GM18499 (cell line): ENCODE data around the gene CSHL1.

Experiments used
- ATAC-seq: cut with Tn5 transposase; IDR thresholded peaks from one replicate; pipeline ENCODE4 v1.9.1; 2021; ENCODE audit warnings: moderate number of reproducible peaks; ENCODE audit not compliant: insufficient read depth, unreplicated experiment

Gene CSHL1

DNA sequence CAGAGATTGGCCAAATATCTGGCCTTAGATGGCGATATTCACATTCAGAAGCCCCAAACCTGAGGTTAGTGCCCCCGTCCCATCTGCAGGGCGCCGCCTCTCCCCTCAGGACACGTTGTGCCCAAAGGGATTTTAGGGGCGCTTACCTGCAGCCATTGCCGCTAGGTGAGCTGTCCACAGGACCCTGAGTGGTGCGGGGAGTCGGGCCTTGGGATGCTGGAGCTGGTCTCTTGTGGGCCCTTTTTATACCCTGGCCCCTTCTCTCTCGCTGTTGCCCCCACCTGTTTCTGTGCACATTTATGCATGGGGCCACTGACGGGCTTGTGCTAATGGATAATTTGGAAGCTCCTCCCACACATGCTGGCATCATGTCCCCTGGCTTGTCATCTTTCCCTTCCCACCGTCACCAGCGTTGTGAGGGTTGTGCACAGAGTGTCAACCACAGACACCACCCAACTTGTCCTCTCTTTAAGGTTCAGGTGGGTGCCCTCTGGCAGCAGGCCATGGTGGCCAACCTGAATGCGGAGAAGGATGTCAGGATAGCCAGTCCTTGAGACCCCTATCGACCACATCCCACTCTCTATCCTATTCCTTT lies at the start of gene CSHL1:
Gene CSHL1, minus strand, starts transcription at position 218 of the 595 bp plus-strand sequence. Its CDS starts 62 bp downstream, at position 156.
- ATAC-seq = no peak

GRCh38 chr17:63960430-63960829 lies 49.4 kb upstream of the CSHL1 start:
- ATAC-seq = no peak

- no peak for ATAC-seq
Observed at GRCh38 chr17:63960006-63960405, 48.9 kb upstream of the CSHL1 start.

- no peak for ATAC-seq
Observed at GRCh38 chr17:63956296-63956920, 45.4 kb upstream of the CSHL1 start.

DNA sequence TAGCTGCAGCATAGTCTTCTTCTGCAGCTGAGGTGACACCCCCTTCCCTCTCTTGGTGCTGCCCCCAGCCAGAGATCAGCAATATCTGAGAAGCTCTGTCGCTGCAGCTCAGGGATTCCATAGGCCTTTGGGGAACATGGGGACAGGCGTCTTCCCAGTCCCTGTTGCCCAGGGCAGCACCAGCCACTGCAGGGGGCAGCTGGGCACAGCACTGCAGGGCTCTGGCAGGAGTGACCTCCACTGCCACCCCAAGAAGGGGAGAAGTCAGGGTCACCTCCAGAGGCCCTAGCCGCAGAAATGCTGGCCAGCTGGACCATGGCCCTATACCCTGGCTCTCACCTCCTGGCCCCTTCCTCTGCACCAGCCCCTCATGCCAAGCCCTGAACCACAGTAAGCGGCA lies 44.7 kb upstream of the CSHL1 start:
- ATAC-seq = no peak

GRCh38 chr17:63955232-63955631 lies 44.2 kb upstream of the CSHL1 start:
- no peak for ATAC-seq

GRCh38 chr17:63954402-63955063 lies 43.5 kb upstream of the CSHL1 start:
- no peak for ATAC-seq

DNA sequence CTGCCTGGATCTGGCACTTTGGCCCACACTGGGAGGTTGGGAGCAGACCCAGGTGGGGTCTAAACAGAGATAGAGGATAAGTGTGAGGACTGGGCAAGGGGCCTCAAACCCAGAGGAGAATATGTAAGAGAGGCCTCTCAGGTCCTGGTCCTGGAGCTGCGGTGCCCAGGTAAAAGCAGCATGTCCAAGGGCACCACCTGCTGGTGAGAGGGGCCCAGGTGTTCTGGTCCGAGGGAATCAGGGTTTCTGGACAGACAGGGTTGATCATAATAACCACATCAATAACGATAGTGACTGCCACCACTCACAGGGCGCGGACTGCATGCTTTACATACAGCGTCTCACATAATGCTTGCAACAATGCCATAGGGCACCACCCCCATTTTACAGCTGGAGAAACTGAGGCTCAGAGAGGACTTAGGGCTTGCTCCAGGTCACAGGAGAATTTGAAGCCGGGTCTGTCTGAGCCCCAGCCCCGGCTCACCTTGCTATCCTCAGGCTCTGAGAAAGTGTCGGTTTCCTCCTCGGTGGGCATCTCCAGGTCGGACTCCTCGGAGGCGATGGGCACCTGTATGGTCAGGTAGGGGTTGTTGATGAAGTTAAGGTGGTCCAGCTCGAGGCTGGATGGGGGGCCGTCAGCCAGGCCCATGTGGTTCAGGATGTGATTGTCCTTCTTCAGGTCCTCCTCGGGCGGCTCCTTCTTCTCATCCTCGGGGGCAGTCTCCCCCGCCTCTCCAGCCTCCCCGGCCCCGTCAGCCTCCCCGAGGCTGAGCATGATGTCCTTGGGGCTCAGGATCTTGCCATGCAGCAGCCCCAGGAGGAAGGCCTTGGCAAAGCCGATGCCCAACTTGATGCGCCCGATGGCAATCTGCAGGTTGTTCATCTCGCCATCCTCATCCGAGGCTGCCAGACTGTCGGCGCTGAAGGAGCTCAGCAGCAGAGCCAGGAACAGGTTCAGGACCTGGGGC lies 40.2 kb upstream of the CSHL1 start:
- no peak for ATAC-seq

DNA sequence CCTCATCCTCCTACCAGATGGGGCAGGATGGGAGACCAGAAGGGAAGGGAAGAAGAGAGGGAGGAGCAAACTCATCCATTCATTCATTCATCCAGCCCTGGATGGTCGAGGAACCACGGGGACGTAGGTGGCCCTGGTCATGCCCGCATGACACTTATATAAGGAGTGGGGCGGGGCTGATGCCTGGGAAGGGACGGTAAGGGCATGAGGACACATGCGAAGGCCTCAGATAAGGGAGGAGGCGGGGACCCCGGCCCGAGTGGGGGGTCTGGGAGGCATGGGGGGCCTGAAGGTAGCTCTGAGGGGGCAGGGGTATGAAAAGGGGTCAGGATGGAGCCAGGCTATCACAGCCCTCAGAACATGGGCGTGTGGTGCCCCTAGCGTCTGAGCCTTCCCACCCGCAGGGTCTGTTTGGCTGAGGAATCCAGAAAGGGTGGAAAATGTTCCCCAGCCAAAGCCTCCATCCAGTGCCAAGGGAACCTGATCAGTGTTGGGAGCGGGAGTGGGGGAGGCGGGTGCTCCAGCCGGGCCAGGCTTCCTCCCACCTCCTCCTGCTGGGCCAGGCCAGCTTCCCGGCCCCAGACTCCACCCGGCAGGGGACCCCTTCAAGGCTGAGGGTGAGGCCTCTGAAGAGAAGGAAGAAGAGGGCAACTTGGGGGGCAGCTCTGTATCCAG lies 38.7 kb upstream of the CSHL1 start:
- no peak for ATAC-seq

DNA sequence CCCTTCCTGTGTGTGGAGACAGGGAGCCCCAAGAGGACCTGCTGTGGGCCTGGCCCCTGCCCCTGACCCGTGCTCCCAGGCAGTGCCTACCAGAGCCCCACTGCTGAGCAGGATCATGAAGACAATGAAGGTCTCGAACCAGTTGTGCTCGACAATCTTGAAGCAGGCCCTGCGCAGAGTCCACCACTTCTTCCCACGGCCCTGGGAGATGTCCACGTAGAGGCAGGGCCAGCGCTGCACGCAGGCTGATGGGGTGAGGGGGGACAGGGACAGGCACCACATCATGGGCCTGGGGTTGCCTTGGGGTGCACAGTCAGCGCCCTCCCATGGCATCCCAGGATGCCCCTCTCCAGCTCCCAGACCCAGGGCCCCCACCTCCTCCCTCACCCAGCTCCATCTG lies 37.5 kb upstream of the CSHL1 start:
- ATAC-seq = no peak

GRCh38 chr17:63947711-63948330 lies 36.8 kb upstream of the CSHL1 start:
- ATAC-seq = no peak

- ATAC-seq = no peak
Observed at GRCh38 chr17:63946440-63947363, 35.6 kb upstream of the CSHL1 start.

DNA sequence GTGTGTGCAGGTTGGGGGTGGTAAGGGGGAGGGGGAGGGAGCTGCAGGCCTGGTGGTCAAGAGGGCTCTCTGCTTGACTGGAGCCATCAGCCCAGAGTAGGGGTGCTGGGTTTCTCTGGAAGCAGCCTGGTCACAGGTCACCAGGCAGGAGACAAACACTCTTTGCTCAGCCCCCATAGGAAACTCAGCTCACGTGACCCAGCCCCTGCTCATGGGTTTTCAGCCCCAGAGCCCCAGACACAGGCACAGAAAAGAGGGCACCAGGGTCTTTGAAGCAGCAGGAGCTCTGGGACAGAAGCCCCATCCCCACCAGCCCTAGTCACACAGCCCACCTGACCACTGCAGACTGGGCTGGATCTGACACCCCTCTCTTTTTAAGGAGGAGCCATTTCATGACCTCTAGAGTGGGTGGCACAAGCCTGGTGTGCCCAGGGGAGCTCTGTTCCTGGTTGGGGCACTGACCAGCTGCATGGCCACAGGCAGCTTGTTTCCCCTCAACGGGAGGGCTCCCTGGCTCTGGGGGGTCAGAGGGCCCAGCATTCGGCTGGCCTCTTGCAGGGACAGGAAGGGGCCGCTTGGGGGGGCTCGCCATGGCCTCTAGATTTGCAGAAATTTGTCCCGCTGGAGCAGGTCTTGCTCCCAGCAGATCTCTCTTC lies 34.9 kb upstream of the CSHL1 start:
- ATAC-seq = no peak

DNA sequence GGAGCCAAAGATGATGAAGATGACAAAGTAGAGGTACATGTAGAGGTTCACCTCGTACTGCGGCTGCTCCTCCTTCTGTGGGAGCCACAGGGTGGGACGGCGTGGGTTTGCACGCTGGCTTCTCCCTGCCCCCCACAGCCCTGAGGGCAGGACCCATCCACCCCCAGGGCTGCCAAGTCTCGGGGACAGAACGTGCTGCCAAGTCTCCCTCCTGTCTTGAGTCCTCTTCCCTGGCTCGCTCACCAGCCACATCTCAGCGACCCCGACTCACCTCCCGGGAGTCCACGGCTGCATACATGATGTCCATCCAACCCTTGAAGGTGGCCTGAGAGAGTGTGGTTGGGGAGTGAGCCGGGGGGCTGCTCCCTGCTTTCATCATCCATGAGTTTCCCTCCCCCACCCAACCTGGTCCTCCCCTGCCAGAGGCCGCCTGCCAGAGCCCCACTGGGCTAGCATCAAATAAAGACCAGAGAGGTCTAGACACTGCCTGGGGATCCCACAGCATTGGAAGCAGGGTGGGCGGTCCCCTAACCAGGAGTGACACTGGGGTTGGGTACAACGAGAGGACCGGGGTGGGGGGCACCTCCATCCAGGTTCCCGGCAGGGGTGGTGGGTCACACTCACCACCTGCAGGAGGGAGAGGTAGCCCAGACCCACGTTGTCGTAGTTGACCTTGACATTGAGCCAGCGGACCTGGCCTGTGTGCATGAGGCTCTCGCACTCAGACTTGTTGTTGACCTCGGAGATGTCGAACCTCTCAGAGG lies 33.9 kb upstream of the CSHL1 start:
- ATAC-seq = no peak

DNA sequence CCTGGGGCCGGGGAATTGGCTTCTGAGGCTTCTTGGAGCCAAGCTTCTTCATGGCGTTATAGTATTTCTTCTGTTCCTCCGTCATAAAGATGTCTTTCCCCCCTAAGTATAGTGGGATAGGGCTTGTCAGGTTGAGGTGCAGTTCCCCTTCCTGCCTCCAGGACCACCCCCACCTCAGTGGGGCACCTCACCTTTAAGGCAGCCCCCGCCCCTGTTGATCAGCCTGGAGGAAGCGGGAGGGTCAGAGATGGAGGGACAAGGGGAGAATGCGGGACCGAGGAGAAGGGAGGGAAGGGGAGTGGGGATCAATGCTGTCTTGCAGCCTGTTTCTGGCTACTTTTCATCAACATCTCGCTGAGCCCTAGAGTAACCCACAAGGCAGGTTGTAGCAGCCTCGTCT lies 32.7 kb upstream of the CSHL1 start:
- ATAC-seq = no peak

GRCh38 chr17:63942309-63942985 lies 31.4 kb upstream of the CSHL1 start:
- ATAC-seq = no peak

- ATAC-seq = no peak
Observed at GRCh38 chr17:63941751-63942150, 30.7 kb upstream of the CSHL1 start.
